Osteoblast (primary cell): ENCODE measurements around the gene ZBED4. TPM values are rescaled to one million over a fixed set of nuclear protein-coding genes. Genes with fewer than 3 reads are reported as not detected.
A peak's percentile ranks its signal among the peaks of the same experiment; 100 is the strongest.

Experiments
- DNase-seq: peaks from one replicate; pipeline ENCODE4 v3.0.0; 2011; ENCODE audit warnings: low spot score, mixed read lengths; ENCODE audit not compliant: insufficient read length; ENCODE audit errors: missing footprints
- H2AFZ ChIP-seq: 2 replicates; pipeline ENCODE4 v1.6.0; 2011; ENCODE audit warnings: mild to moderate bottlenecking, low read length
- H3K27ac ChIP-seq: 2 replicates; pipeline ENCODE4 v1.5.1; 2011; ENCODE audit warnings: mild to moderate bottlenecking, low read depth, low read length, moderate library complexity
- H3K27me3 ChIP-seq: 2 replicates; pipeline ENCODE4 v1.6.0; 2012; ENCODE audit warnings: mild to moderate bottlenecking, control low read depth, inconsistent platforms, low read length, moderate library complexity; ENCODE audit not compliant: insufficient read depth
- H3K36me3 ChIP-seq: 2 replicates; pipeline ENCODE4 v1.5.1; 2011; ENCODE audit warnings: mild to moderate bottlenecking, low read length, control low read depth, moderate library complexity; ENCODE audit not compliant: insufficient read depth
- H3K4me1 ChIP-seq: 2 replicates; pipeline ENCODE4 v1.5.1; 2011; ENCODE audit warnings: mild to moderate bottlenecking, low read length, control low read depth, moderate library complexity; ENCODE audit not compliant: insufficient read depth
- H3K4me2 ChIP-seq: 2 replicates; pipeline ENCODE4 v1.6.0; 2011; ENCODE audit warnings: mild to moderate bottlenecking, low read length; ENCODE audit not compliant: insufficient read depth
- H3K4me3 ChIP-seq: fragments of 200-600 bp; sonication (generic); 3 replicates; pipeline ENCODE4 v1.5.1; 2012; ENCODE audit warnings: mild to moderate bottlenecking, low read length, inconsistent platforms; ENCODE audit not compliant: insufficient read depth
- H3K79me2 ChIP-seq: 2 replicates; pipeline ENCODE4 v1.6.0; 2012; ENCODE audit warnings: mild to moderate bottlenecking, low read length, control low read depth, inconsistent platforms; ENCODE audit not compliant: insufficient read depth
- H3K9me3 ChIP-seq: 2 replicates; pipeline ENCODE4 v1.5.1; 2011; ENCODE audit warnings: low read depth, low read length, control low read depth
- H4K20me1 ChIP-seq: 2 replicates; pipeline ENCODE4 v1.6.0; 2012; ENCODE audit warnings: mild to moderate bottlenecking, low read length, control low read depth; ENCODE audit not compliant: insufficient read depth
- CTCF ChIP-seq: IDR thresholded peaks from 2 replicates; pipeline ENCODE4 v1.5.1; 2011; ENCODE audit warnings: mild to moderate bottlenecking, low read depth, low read length, moderate library complexity; ENCODE audit errors: extremely low read depth
- total RNA-seq: library from RNA; depleted of rRNA; stranded (reverse); fragments of >200 nt; gene quantifications from 2 replicates; pipeline ENCODE4 v1.2.3, GENCODE V29; 2012

ZBED4 gene
- total RNA-seq, 1 donor, result 8.3 TPM

GRCh38 chr22:49823289-49824045 lies 30.2 kb upstream of the ZBED4 start:
- no peak overlapping the region for H2AFZ ChIP-seq
- H4K20me1 ChIP-seq, result peaks cover 69% of the 10 kb centered on the region
- no peaks in the 10 kb centered on the region for H3K9me3 ChIP-seq
- peaks cover 17% of the 10 kb centered on the region for H3K4me1 ChIP-seq
- H3K4me3 ChIP-seq, result no peak overlapping the region
- H3K36me3 ChIP-seq, result peaks cover 46% of the 10 kb centered on the region
- DNase-seq, result peak; percentile 27
- peaks cover 85% of the 10 kb centered on the region for H3K79me2 ChIP-seq
- no peak overlapping the region for H3K4me2 ChIP-seq
- H3K27ac ChIP-seq, result no peak overlapping the region
- H3K27me3 ChIP-seq, result no peaks in the 10 kb centered on the region
- TF ChIP-seq CTCF, result no peak

- no peaks in the 10 kb centered on the region for H3K9me3 ChIP-seq
- no peak overlapping the region for H2AFZ ChIP-seq
- no peaks in the 10 kb centered on the region for H3K27me3 ChIP-seq
- H3K4me3 ChIP-seq, result no peak overlapping the region
- no peak for TF ChIP-seq CTCF
- peaks cover 17% of the 10 kb centered on the region for H3K4me1 ChIP-seq
- H3K4me2 ChIP-seq, result peak overlapping the region; percentile 97
- H3K27ac ChIP-seq, result peak overlapping the region; percentile 51
- H3K79me2 ChIP-seq, result peaks cover 77% of the 10 kb centered on the region
- DNase-seq, result peak; percentile 53
- H3K36me3 ChIP-seq, result peaks cover 39% of the 10 kb centered on the region
- H4K20me1 ChIP-seq, result peaks cover 66% of the 10 kb centered on the region
These were observed 29.3 kb upstream of the ZBED4 start for GRCh38 chr22:49824185-49824925.

GRCh38 chr22:49824936-49825335 lies 28.7 kb upstream of the ZBED4 start:
- Histone ChIP-seq H3K9me3 (no peaks in the 10 kb centered on the region), H3K4me2 (peak overlapping the region; percentile 97), H3K27me3 (no peaks in the 10 kb centered on the region), H3K4me1 (peaks cover 17% of the 10 kb centered on the region), H3K4me3 (peak overlapping the region; percentile 87), H3K36me3 (peaks cover 38% of the 10 kb centered on the region), H3K27ac (peak overlapping the region; percentile 92), H3K79me2 (peaks cover 71% of the 10 kb centered on the region), H4K20me1 (peaks cover 64% of the 10 kb centered on the region), H2AFZ (no peak overlapping the region)
- no peak for TF ChIP-seq CTCF
- peak; percentile 54 for DNase-seq

- peaks cover 66% of the 10 kb centered on the region for H3K79me2 ChIP-seq
- no peak for TF ChIP-seq CTCF
- no peak overlapping the region for H2AFZ ChIP-seq
- DNase-seq, result peak; percentile 87
- peak overlapping the region; percentile 92 for H3K27ac ChIP-seq
- H4K20me1 ChIP-seq, result peaks cover 59% of the 10 kb centered on the region
- H3K4me3 ChIP-seq, result peak overlapping the region; percentile 87
- H3K9me3 ChIP-seq, result no peaks in the 10 kb centered on the region
- H3K4me2 ChIP-seq, result peak overlapping the region; percentile 97
- H3K4me1 ChIP-seq, result peaks cover 17% of the 10 kb centered on the region
- peaks cover 33% of the 10 kb centered on the region for H3K36me3 ChIP-seq
- H3K27me3 ChIP-seq, result no peaks in the 10 kb centered on the region
These were observed 28.2 kb upstream of the ZBED4 start for GRCh38 chr22:49825436-49825835.
